Regular cardiac myocyte (primary cell): Measurements from ENCODE around the gene ADAM20. TPM values are rescaled to one million over a fixed set of nuclear protein-coding genes. Genes with fewer than 3 reads are reported as not detected.

Experiments used
- total RNA-seq: library from RNA; depleted of rRNA; stranded (reverse); fragments of >200 nt; gene quantifications from 2 replicates; pipeline ENCODE4 v1.2.3, GENCODE V29; 2014

The ADAM20 gene
- 0.38 and 2.3 TPM in 2 replicates for total RNA-seq

GRCh38 chr14:70534904-70535303 lies at the start of gene ADAM20:
Gene ADAM20 (minus strand): TSS chr14:70535004. CDS start chr14:70524757, 10,247 bp downstream.

Other genes with a start within 250 kb of the ADAM20 start
- gene COX16, start 175.3 kb downstream of the ADAM20 start, total RNA-seq, result 49.5 and 51.6 TPM in 2 replicates
- gene SYNJ2BP, start 117.9 kb downstream of the ADAM20 start, total RNA-seq, result 13.0 and 22.2 TPM in 2 replicates
- gene ADAM21, start 82.8 kb downstream of the ADAM20 start, total RNA-seq, result 1.5 and 2.0 TPM in 2 replicates
- 30.3 and 37.8 TPM in 2 replicates for gene MED6, start 65.7 kb upstream of the ADAM20 start, total RNA-seq
- gene TTC9, start 106.9 kb upstream of the ADAM20 start, total RNA-seq, result under 0.01 TPM in 2 replicates